Placental pericyte (primary cell): ENCODE data around the gene AGT. TPM values are rescaled to one million over a fixed set of nuclear protein-coding genes. Genes with fewer than 3 reads are reported as not detected.

Source experiments
- total RNA-seq: library from RNA; depleted of rRNA; stranded (reverse); fragments of >200 nt; gene quantifications from 2 replicates; pipeline ENCODE4 v1.2.3, GENCODE V29; 2012

The AGT gene
- 0.14 and 1.3 TPM in 2 replicates for total RNA-seq

DNA sequence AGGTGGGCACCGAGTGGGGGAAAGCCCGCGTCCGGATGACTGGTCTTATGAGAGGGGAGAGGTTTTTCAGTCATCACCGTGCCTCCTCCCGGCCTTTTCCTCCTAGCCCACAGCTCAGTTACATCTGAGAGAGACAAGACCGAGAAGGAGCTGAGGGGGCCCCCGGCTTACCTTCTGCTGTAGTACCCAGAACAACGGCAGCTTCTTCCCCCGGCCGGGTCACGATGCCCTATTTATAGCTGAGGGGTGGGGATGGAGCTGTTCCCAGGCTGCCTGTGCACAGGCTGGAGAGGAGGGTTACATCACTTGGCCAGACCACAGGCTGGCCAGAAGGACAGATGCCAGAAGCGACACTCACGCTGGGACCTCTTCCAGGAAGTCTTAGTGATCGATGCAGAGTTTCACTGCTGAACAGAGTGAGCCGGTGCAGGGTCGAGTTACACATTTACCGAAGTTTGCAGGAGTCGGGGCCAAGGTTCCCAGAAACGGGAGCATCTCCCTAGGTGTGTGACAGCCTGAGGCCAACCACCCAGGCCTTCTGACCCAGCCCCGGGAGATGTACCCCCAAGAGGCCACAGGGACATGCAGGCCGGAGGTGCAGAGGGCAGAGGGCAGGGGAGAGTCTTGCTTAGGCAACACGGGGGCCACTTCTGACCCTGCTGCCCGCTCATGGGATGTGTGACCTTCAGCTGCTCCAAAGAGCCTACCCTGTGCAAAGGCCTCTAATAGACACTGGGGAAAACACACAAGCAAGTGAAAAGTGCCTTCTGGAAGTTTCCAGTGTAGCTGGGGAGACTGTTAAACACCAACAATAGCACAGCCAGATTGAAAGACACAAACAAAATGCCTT, at the start of gene AGT:
TSS of gene AGT (minus strand) at position 208 of the 850 bp plus-strand sequence. CDS start 3,299 bp downstream, outside the sequence.

DNA sequence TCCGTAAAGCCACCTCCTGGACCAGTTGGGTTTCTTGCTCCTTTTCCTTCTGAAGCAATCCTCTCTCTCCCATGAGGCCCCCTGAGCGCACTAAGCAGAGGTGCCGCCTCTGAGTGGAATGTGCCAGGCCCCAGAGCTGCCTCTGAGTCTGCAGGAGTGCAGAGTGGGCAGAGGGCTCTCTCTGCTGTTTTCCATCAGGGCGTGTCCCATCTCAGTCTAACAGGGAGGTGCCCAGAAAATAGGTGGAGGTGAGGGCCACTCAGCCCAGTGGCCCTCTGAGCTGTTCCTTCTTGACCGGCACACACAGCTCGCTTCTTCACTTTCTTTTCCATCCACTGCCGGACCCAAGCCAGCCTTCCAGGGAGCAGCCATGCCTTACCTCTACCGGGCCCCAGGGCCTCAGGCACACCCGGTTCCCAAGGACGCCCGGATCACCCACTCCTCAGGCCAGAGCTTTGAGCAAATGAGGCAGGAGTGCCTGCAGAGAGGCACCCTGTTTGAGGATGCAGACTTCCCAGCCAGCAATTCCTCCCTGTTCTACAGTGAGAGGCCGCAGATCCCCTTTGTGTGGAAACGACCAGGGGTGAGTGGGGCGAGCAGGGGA, 33.3 kb upstream of the AGT start, which contains the start of gene CAPN9:
TSS of gene CAPN9 (plus strand) at position 262 of the 604 bp plus-strand sequence. CDS start at position 371, 109 bp downstream.

Other genes starting within 250 kb of the AGT start
- 19.7 and 20.6 TPM in 2 replicates for gene COG2, start 71.6 kb downstream of the AGT start, total RNA-seq
- not detected in 2 replicates for gene CAPN9, start 33.3 kb upstream of the AGT start, total RNA-seq
- gene C1orf198, start 154.4 kb upstream of the AGT start, total RNA-seq = 80.7 and 83.8 TPM in 2 replicates